HG03520 (cell line): ENCODE measurements around the gene GALNT5.
"Not testable (repeated sequence)": the region's sequence is repeated elsewhere in the genome, so short reads cannot be mapped to it uniquely, and the experiment has no call there.

Experiments
- ATAC-seq: cut with Tn5 transposase; IDR thresholded peaks from one replicate; pipeline ENCODE4 v1.9.1; 2021; ENCODE audit warnings: mild to moderate bottlenecking, moderate library complexity; ENCODE audit not compliant: unreplicated experiment

The GALNT5 gene

DNA sequence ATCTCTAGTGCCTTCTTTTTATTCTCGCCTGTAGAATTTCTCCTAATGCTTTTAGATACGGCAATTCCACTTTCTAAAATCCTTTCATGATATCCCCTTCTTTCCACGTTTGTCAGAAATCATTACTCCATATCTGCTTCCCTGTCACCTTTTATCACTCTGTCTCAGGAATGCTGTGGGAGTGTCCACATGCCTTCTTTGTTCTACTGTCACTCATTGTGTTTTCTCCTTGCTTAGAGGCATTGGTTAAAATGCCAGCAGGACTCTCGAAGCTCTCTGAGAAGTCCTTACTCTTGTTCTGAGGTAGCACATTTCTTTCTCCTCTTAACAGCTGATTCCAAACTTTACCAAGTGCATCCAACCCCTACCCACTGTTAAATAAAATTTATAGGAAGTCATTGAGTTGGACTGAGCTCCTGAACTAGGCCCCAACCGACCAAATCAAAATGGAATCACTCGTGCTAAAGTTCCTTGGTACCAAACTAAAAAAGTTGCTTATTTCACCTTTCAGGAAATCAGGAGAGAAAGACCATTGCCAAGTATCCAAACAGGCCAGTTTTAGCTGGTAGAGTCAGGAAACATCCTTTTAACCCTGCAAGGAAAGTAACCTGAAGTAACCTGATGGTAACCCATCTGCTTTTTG is 10.6 kb upstream of the GALNT5 start:
- no peak for ATAC-seq

DNA sequence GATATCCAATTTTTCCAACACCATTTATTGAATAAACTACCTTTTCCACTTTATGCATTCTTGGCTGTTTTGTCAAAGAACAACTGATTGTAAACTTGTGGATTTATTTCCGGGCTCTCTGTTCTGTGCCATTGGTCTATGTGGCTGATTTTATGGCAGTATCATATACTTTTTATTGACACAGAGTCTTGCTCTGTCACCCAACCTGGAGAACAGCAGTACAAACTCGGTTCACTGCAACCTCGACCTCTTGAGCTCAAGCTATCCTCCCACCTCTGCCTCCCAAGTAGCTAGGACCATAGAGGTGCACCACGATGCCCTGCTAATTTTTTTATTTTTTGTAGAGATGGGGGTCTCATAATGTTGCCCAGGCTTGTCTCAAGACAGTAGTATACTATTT is 6.7 kb upstream of the GALNT5 start:
- no peak for ATAC-seq

DNA sequence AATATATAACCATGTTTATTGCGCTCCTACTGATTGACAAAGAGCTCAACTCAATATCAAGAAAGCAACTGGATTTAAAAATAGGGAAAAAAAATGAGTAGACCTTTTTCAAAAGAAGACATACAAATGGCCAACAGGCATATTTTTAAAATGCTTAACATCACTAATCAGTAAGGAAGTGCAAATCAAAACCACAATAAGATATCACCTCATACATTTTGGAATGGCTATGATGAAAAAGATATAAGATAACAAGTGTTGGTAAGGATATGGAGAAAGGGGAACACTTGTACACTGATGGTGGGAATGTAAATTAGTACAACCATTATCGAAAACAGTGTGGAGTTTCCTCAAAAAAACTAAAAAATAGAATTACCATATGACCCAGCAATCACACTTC is 5.6 kb upstream of the GALNT5 start:
- ATAC-seq, result no peak

DNA sequence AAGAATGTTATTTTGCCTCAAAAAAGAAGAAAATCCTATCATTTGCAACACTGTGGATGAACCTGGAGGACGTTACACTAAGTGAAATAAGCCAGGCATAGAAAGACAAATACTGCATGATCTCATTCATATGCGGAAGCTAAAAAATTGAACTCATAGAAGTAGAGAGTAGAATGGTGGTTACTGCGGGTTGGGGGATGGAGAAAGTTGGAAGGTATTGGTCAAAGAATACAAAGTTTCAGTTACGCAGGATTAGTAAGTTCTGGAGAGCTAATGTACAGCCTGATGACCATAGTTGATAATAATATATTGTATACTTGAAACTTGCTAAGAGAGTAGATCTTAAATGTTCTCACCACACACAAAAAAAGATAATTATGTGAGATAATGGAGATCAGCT is 5.0 kb upstream of the GALNT5 start:
- ATAC-seq, result no peak

DNA sequence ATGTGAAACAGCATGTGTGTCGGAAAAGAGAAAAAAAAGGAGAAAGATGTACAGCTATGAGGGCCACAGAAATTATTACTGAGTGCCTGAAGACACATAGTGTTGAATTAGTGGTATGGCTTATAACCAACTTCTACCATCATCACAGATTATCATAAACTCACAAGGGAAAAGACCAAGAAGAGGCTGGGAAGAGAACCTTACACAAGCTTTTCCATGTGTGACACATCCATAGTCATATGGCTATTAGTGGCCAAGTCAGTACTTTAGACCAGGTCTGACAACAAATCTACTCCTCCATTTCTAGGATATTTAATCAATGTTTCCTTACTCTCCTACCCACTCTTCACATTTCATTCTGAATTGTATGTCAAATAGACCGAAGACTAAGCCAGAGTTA is 3.5 kb upstream of the GALNT5 start:
- no peak for ATAC-seq

DNA sequence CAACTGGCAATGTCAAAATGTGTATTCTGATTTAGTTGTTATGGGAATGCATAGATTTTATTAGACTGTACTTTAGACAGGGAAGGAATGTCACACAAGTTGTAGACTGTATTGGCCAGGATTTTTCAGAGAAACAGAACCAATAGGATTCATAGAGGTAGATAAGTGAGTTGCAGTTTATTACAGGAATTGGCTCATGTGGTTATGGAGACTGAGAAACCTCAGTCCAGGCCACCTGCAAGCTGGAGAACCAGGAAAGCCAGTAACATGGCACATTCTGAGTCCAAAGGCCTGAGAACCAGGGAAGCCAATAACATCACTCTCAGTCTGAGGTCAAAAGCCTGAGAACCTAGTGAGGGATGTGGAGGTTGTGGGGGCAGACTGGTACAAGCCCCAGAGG is 1.8 kb upstream of the GALNT5 start:
- ATAC-seq, result no peak

DNA sequence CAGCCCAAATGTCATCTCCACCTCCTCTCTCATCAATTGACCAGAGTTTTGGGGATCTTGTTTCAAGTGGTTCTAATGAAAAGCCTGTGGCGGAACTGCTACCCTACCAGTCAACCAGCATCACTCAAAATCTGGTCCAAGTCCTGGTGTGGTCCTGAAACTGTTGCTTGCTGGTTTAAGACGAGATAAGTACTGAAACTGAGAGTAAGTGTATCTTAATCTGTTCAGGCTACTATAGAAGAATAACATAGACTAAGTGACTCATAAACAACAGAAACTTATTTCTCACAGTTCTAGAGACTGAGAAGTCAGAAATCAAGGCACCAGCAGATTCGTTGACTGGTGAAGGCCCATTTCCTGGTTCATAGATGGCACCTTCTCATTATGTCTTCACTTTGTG is 879 bp upstream of the GALNT5 start:
- peak; percentile 98 for ATAC-seq

DNA sequence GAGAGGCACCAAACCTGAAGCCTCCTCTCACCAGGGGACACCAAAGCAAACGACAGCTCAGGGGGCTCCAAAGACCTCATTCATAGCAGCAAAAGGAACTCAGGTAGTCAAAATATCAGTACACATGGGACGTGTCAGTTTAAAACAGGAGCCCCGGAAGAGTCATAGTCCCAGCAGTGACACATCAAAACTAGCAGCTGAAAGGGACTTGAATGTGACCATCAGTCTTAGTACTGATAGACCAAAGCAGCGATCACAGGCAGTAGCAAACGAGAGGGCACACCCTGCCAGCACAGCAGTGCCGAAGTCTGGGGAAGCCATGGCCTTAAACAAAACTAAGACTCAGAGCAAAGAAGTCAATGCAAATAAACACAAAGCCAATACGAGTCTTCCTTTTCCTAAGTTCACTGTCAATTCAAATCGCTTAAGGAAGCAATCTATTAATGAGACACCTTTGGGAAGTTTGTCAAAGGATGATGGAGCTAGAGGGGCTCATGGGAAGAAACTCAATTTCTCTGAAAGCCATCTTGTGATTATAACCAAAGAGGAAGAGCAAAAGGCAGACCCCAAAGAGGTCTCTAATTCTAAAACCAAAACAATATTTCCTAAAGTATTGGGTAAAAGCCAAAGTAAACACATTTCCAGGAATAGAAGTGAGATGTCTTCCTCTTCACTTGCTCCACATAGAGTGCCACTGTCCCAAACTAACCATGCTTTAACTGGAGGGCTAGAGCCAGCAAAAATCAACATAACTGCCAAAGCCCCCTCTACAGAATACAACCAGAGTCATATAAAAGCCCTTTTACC is 1.2 kb downstream of the GALNT5 start:
- ATAC-seq, result no peak

DNA sequence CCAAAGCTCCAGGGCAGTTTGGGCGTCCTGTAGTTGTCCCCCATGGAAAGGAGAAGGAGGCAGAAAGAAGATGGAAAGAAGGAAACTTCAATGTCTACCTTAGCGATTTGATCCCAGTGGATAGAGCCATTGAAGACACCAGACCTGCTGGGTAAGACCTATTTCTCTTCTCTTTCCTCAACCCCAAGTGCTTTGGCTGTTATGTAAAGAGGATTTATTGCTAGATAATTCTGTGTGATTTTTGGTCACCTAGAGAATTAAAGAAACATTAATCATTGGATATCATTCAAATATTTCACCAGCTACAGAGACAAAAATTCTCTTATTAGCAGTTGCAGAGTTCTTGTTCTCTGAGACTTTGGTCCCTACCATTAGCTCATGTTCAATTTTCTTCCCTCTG is 1.9 kb downstream of the GALNT5 start:
- ATAC-seq, result no peak

DNA sequence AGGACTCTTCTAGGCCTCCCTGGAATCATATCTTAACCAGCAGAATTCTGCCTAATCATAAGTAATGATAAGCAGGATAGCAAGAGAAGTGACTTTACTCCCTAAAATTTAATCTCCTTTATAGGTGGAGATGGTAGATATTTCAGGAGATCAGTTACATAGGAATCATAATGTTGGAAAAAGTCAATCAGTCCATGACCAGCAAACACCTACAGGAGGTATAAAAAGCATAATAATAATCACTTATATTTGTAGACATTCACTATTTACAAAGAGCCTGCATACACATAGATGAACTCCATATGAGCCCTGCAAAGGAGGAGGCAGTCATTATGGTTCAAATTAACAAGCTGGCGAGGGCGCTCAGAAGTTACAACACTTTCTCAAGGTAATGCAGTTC is 2.5 kb downstream of the GALNT5 start:
- ATAC-seq, result no peak

DNA sequence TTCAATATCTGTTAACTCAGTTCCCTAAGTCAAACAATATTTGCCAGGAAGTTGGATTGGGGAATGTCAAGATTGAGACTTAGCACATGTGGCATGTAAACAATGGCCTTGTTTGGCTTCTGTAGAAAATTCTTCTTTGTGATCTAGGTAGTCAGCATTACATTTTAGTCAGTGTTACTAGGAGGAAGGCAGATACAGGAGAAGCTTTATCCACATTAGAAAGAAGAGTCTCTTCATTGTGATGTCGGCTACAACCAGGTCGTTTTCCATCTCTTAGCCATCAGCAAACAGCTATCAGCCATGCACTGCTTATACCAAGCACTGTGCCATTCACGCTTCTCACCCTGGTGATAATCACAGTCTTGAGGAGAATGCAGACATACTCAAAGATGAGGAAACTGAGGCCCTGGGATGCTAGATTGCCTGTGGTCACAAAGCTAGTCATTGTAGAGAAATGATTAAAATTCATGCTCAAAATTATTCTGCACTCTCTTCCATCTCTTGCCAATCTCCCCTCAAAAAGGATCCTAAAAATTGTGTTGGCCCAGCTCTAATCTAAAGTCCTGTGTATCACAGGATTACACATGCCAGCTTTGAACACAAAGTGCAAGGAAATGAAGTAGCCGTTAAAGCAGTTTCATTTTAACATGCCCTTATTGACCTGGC is 3.2 kb downstream of the GALNT5 start:
- ATAC-seq, result no peak

DNA sequence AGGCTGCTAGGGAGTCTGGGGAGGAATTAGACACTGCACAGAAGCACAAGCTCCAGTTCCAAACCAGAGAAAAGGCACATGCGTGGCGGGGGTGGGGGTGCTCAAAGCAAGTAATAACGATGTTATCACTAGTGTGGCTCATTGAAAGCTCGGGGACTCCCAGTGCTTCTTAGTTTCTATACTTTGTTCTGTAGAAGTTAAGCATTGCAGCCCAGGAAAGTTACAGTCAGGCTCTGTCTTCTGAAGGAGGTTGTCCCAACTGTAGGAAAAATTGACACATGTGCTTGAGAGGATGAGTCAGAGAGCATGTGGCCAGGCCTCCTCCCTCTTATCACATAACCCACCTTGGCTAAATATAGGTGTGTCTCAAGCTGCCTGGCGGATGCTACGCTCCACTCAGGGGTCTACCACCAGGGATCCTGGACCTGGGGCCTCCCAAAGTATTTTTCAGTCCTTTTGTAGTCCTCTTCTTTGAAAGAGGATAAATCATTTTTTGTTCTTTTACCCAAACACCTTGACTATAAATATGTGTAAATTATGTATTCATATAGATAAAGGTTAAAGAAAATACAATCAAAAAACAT is 3.8 kb downstream of the GALNT5 start:
- ATAC-seq, result no peak

DNA sequence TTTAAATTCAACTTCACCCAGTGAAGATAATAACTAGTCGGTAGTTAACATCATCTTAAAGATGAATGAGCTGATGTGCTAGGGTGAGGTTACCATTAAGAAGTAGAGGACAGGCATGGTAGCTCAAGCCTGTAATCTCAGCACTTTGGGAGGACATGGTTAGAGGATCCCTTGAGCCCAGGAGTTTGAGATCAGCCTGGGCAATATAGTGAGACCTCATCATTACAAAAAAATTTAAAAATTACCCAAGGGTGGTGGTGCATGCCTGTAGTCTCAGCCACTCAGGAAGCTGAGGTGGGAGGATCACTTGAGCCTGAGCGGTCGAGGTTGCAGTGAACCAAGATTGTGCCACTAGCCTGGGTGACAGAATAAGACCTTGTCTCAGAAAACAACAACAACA is 4.7 kb downstream of the GALNT5 start:
- ATAC-seq, result no peak

DNA sequence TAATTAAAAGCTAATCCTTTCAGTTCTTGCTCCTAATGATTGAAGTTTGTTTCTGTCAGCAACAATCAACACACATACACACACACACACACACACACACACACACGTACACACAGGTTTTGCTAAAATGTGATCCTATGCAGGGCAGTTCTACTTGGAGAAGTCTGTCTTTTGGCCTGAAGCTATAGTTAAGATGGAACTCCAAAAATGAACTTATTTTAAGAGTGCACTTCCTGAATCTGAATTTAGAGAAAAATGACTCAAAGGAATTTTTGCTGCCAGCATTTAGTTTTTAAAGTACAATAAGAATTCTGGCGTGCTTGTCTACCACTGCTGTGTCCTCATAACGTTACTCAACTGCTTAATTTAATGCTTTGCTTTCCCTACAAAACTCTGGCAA is 6.6 kb downstream of the GALNT5 start:
- ATAC-seq, result no peak

DNA sequence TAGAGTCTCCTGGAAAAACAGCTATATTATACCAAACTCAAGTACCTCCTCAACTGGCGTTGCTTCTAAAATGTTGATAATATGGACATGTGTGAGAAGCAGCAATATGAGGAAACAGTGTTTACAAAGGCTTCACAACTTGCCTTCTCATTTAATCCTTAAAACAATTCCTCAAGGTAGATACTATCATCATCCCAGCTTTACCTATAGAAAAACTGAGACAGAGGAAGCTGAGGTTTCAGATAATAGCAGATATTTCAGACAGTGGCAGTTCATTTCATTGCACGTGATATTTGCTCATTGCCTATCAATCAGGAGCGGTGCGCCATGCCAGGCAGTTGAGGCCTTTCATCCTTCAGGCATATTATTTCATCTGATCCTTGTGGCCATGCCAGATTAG is 8.3 kb downstream of the GALNT5 start:
- no peak for ATAC-seq

DNA sequence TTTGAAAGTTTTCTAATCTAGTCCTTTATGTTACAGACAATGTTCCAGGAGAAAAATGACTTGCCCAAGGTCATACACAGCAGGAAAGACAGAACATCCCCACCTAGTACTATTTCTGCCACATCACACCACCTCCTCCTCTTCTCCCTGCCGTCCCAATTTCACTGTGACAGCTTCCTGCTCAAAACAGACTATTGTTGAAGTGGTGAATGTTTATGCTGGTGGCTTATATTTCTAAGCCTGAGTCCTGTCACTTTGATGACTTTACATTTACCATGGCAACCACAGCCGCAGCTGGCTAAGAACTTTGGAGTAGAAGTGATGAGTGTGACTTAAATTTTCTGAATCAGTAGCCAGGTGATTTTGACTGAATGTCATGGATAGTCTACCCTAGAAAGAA is 10.0 kb downstream of the GALNT5 start:
- no peak for ATAC-seq

DNA sequence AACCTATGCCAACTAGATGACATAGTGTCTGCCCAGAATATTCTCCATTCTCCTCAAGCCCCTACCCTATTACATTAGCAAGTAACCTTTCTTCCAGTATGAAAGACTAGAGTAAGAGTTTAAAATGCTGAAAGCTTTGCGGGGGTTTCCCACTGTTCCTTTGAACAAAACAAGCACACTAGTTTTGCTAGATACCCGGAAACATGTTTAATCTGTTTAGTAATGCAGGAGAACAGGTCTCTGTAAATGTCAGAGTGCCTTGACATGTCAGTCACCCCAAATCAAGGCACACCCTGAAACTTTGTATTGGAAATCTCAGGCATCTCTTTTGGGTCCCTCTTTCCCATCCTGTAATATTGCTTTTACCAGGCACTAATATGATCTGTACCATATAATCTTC is 11.6 kb downstream of the GALNT5 start:
- ATAC-seq, result no peak

DNA sequence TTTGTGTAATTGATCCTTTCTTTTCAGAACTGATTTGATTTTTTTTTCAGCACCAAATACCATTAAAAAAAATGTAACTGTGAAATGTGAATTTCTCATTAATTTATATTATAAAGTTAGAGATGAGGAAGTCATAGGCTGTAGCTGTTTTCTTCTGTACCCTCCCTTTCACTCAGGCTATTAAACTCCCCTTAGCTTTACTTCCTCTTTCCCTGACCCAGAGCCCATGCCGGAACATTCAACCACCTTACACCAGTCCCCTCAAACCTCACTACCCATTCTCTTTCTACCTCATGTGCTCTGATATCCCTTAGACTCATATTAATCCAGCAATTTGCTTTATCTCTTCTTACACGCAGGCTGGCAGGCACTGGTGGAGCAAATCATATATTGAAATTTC is 12.4 kb downstream of the GALNT5 start:
- ATAC-seq, result peak; percentile 56

DNA sequence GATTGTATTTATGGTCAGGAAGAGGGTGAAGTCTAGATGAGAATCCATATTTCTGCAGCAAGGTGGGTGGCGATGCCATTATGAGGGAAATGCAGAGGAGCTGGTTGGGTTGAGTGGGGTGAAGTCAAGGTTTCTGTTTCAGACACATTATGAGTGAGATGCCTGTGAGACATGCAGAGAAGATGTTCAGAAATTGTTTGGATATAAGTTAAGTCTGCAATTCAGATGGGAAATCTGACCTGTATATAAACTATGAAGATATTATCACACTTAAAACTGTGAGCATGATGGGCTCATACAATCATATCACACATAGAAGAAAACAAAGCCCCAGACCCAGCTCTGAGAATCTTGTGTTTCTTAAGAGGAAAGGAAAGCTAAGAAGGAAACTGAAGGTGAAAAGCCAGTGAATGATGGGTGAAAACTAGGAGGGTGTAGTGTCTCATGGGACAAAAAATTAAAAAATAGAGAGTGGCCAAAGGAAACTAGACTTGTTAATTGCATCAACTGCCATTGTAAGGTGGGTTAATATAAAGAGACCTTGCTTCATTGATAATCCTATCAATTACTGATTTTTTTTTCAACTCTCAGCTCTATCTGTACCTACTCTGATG is 14.2 kb downstream of the GALNT5 start:
- ATAC-seq, result peak; percentile 49

DNA sequence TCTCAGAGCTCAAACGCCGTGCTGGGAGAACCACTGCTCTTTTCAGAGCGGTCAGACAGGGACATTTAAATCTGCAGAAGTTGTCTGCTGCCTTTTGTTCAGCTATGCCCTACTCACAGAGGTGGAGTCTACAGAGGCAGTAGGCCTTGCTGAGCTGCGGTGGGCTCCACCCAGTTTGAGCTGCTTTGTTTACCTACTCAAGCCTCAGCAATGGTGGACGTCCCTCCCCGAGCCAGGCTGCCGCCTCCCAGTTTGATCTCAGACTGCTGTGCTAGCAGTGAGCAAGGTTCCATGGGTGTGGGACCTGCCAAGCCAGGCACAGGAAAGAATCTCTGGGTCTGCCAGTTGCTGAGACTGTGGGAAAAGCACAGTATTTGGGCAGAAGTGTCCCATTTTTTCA is 21.8 kb downstream of the GALNT5 start:
- not testable (repeated sequence) for ATAC-seq

DNA sequence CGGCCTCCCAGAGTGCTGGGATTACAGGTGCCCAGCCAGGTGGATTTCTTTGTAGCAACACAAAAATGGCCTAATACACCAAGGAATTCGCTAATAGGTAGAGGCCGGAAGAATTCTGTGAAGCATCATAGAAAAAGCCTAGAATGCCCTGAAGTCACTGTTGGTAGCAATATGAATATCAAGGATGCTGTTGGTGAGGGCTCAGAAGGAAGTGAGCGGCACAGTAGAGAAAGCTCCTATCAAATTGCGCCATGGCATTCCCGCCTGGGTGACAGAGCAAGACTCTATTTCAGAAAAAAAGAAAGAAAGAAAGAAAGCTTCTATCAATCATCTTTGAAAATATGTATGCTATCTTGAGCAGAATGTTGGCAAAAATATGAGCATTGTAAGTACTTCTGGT is 23.8 kb downstream of the GALNT5 start:
- no peak for ATAC-seq
